ENCODE results near the gene NHERF2.

Gene NHERF2

GRCh38 chr16:1991948-1992703 is 34.6 kb upstream of the NHERF2 start:
- Histone ChIP-seq H3K36me3 (ENCODE audit: control insufficient read depth in 1 of 2, insufficient read depth in 2 of 2, low read length in 2 of 2) (peaks cover 0 to 8% of the 10 kb centered on the region in 2 donors), H3K27ac (ENCODE audit: low read length) (no peak overlapping the region), H3K4me1 (ENCODE audit: control insufficient read depth in 1 of 2, insufficient read depth in 2 of 2, low read length in 2 of 2) (peaks cover 0 to 20% of the 10 kb centered on the region in 2 donors), H3K4me3 (ENCODE audit: low read depth in 1 of 2, low read length in 2 of 2) (peak overlapping the region in 1 of 2 donors; percentile 40), H3K9me3 (ENCODE audit: control insufficient read depth in 1 of 2, low read length in 2 of 2) (no peaks in the 10 kb centered on the region), H3K27me3 (ENCODE audit: low read depth, low read length) (peaks cover 21% of the 10 kb centered on the region)

GRCh38 chr16:1992704-1993317 is 33.9 kb upstream of the NHERF2 start:
- peak overlapping the region in 1 of 2 donors; percentile 12 for H3K4me3 ChIP-seq (ENCODE audit: low read depth in 1 of 2, low read length in 2 of 2)
- no peaks in the 10 kb centered on the region for H3K9me3 ChIP-seq (ENCODE audit: control insufficient read depth in 1 of 2, low read length in 2 of 2)

DNA sequence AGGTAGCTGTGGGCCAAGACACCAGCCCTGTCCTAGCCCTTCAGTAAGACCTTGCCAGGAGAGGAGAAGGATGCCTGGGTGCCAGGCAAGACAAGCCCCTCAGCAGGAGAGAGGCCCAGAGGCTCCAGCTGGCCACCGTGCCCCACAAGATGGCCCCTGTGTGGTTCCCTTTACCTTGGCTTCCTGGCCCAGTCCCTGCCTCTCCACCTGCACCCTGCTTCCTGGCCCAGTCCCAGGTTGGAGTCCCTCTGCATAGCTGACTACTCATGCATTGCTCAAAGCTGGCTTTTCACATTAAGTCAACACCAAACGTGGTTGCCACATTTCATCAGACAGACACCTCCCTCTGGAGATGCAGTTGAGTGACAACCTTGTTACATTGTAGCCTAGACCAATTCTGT is 33.0 kb upstream of the NHERF2 start:
- Histone ChIP-seq H3K4me3 (ENCODE audit: low read depth in 1 of 2, low read length in 2 of 2) (no peak overlapping the region), H3K27ac (ENCODE audit: low read length) (no peak overlapping the region), H3K9me3 (ENCODE audit: control insufficient read depth in 1 of 2, low read length in 2 of 2) (no peaks in the 10 kb centered on the region), H3K36me3 (ENCODE audit: control insufficient read depth in 1 of 2, insufficient read depth in 2 of 2, low read length in 2 of 2) (peaks cover 0 to 18% of the 10 kb centered on the region in 2 donors), H3K27me3 (ENCODE audit: low read depth, low read length) (peaks cover 17% of the 10 kb centered on the region), H3K4me1 (ENCODE audit: control insufficient read depth in 1 of 2, insufficient read depth in 2 of 2, low read length in 2 of 2) (peaks cover 0 to 27% of the 10 kb centered on the region in 2 donors)

More at GRCh38 chr16:1992704-1993317, 33.9 kb upstream of the NHERF2 start:
- Histone ChIP-seq H3K36me3 (ENCODE audit: control insufficient read depth in 1 of 2, insufficient read depth in 2 of 2, low read length in 2 of 2) (peaks cover 0 to 9% of the 10 kb centered on the region in 2 donors), H3K27ac (ENCODE audit: low read length) (no peak overlapping the region), H3K27me3 (ENCODE audit: low read depth, low read length) (peaks cover 21% of the 10 kb centered on the region), H3K4me1 (ENCODE audit: control insufficient read depth in 1 of 2, insufficient read depth in 2 of 2, low read length in 2 of 2) (peaks cover 0 to 23% of the 10 kb centered on the region in 2 donors)

GRCh38 chr16:1997494-1998359 is 29.0 kb upstream of the NHERF2 start:
- Histone ChIP-seq H3K27me3 (ENCODE audit: low read depth, low read length) (no peaks in the 10 kb centered on the region), H3K27ac (ENCODE audit: low read length) (no peak overlapping the region), H3K36me3 (ENCODE audit: control insufficient read depth in 1 of 2, insufficient read depth in 2 of 2, low read length in 2 of 2) (peaks cover 23 to 55% of the 10 kb centered on the region in 2 donors), H3K9me3 (ENCODE audit: control insufficient read depth in 1 of 2, low read length in 2 of 2) (no peaks in the 10 kb centered on the region), H3K4me3 (ENCODE audit: low read depth in 1 of 2, low read length in 2 of 2) (no peak overlapping the region), H3K4me1 (ENCODE audit: control insufficient read depth in 1 of 2, insufficient read depth in 2 of 2, low read length in 2 of 2) (peaks cover 0 to 10% of the 10 kb centered on the region in 2 donors)

DNA sequence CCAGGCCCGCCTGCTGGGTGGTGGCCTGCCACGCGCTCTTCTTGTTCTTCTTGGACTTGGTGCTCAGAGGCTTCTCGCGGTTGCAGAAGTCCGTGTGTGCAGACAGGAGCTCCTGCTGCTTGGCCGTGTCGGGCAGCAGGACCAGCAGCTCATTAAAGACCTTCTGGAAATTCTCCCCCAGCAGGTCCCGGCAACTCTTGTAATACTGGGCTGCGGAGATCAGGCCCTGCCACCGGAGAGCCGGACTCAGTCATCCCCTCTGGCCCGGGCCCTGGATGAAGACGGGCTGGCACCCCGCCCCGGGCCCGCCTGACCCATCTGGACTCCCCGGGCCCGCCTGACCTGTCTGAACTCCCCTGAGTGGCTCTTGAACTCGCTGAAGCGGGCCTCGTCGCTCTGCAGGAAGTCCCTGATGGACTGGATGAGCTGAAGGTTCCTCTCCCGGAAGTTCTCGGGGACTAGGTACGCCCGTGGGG is 28.3 kb upstream of the NHERF2 start:
- H3K4me3 ChIP-seq (ENCODE audit: low read depth in 1 of 2, low read length in 2 of 2): no peak overlapping the region
- peaks cover 0 to 12% of the 10 kb centered on the region in 2 donors for H3K4me1 ChIP-seq (ENCODE audit: control insufficient read depth in 1 of 2, insufficient read depth in 2 of 2, low read length in 2 of 2)
- no peak overlapping the region for H3K27ac ChIP-seq (ENCODE audit: low read length)
- no peaks in the 10 kb centered on the region for H3K27me3 ChIP-seq (ENCODE audit: low read depth, low read length)
- H3K9me3 ChIP-seq (ENCODE audit: control insufficient read depth in 1 of 2, low read length in 2 of 2): no peaks in the 10 kb centered on the region
- H3K36me3 ChIP-seq (ENCODE audit: control insufficient read depth in 1 of 2, insufficient read depth in 2 of 2, low read length in 2 of 2): peaks cover 23 to 62% of the 10 kb centered on the region in 2 donors

- Histone ChIP-seq H3K27ac (ENCODE audit: low read length) (no peak overlapping the region), H3K36me3 (ENCODE audit: control insufficient read depth in 1 of 2, insufficient read depth in 2 of 2, low read length in 2 of 2) (peaks cover 23 to 63% of the 10 kb centered on the region in 2 donors), H3K9me3 (ENCODE audit: control insufficient read depth in 1 of 2, low read length in 2 of 2) (no peaks in the 10 kb centered on the region), H3K4me3 (ENCODE audit: low read depth in 1 of 2, low read length in 2 of 2) (no peak overlapping the region), H3K4me1 (ENCODE audit: control insufficient read depth in 1 of 2, insufficient read depth in 2 of 2, low read length in 2 of 2) (peaks cover 3 to 20% of the 10 kb centered on the region in 2 donors), H3K27me3 (ENCODE audit: low read depth, low read length) (no peaks in the 10 kb centered on the region)
Measured at GRCh38 chr16:1998852-1999801, 27.6 kb upstream of the NHERF2 start.

GRCh38 chr16:1999866-2000514 is 26.7 kb upstream of the NHERF2 start:
- H3K4me3 ChIP-seq (ENCODE audit: low read depth in 1 of 2, low read length in 2 of 2): no peak overlapping the region
- H3K27ac ChIP-seq (ENCODE audit: low read length): no peak overlapping the region
- no peaks in the 10 kb centered on the region for H3K27me3 ChIP-seq (ENCODE audit: low read depth, low read length)
- H3K9me3 ChIP-seq (ENCODE audit: control insufficient read depth in 1 of 2, low read length in 2 of 2): no peaks in the 10 kb centered on the region
- peaks cover 23 to 63% of the 10 kb centered on the region in 2 donors for H3K36me3 ChIP-seq (ENCODE audit: control insufficient read depth in 1 of 2, insufficient read depth in 2 of 2, low read length in 2 of 2)
- peaks cover 6 to 28% of the 10 kb centered on the region in 2 donors for H3K4me1 ChIP-seq (ENCODE audit: control insufficient read depth in 1 of 2, insufficient read depth in 2 of 2, low read length in 2 of 2)

DNA sequence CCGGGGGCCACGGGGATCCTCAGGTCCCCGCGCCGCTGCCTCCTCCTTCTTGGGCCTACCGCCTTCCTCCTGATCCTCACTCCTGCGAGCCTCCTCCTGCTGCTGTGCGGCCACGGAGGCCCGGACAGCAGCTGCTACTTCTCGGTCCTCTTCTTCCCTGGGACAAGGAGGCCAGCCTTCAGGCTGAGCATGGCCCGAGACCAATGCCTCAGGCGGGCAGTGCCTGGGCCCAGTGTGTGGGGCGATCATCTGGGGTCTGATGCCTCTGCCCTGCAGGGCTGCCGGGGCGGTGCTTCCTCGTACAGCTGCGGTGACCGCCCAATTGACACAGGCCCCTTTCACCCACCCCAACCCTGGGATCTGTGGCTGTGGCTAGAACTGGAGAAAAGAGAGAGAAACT is 25.7 kb upstream of the NHERF2 start:
- H3K27ac ChIP-seq (ENCODE audit: low read length): no peak overlapping the region
- H3K4me3 ChIP-seq (ENCODE audit: low read depth in 1 of 2, low read length in 2 of 2): no peak overlapping the region
- peaks cover 23 to 63% of the 10 kb centered on the region in 2 donors for H3K36me3 ChIP-seq (ENCODE audit: control insufficient read depth in 1 of 2, insufficient read depth in 2 of 2, low read length in 2 of 2)
- no peaks in the 10 kb centered on the region for H3K9me3 ChIP-seq (ENCODE audit: control insufficient read depth in 1 of 2, low read length in 2 of 2)
- peaks cover 6 to 39% of the 10 kb centered on the region in 2 donors for H3K4me1 ChIP-seq (ENCODE audit: control insufficient read depth in 1 of 2, insufficient read depth in 2 of 2, low read length in 2 of 2)
- H3K27me3 ChIP-seq (ENCODE audit: low read depth, low read length): no peaks in the 10 kb centered on the region

DNA sequence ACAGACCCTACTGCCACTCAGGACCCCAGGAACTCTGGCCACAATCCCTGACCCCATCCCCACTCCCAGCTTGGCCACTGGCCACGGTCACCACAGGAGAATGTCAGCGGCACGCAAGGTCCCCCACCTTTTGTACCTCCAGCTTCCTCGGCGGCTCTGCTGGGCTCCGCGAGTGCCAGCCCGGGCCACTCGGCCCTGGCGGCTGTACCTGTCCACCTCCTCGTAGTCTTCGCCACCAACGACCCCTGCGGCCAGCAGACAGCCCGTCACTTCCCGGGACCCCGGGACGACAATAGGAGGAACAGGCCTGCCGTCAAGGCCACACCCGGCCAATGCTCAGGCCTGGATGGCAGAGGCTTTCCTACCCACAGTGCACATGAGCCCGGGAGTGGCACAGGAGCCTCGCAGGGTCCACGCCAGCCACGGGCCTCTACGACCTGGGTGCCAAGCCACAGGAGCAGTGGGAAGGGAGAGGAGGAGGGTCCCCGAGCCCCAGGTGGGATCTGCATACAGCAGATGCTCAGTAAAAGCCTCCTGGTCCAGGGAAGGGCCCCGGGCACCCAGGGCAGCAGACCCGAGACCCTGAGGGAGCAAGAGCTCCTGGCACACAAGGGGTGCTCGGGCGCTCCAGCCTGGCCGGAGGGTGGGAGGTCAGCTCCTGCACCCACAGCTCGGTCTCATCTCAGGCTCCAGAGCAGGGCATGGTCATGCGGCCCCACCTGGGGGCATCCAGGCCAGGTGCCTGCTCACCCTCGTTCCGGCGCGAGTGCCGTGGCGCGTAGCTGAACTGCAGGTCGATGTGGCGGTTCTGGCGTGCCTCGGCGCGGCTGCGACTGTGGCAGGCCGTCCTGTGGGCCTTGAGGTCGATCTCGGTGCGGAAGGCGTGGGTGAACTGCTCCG is 25.0 kb upstream of the NHERF2 start:
- Histone ChIP-seq H3K4me1 (ENCODE audit: control insufficient read depth in 1 of 2, insufficient read depth in 2 of 2, low read length in 2 of 2) (peaks cover 6 to 45% of the 10 kb centered on the region in 2 donors), H3K4me3 (ENCODE audit: low read depth in 1 of 2, low read length in 2 of 2) (no peak overlapping the region), H3K27ac (ENCODE audit: low read length) (no peak overlapping the region), H3K27me3 (ENCODE audit: low read depth, low read length) (no peaks in the 10 kb centered on the region), H3K9me3 (ENCODE audit: control insufficient read depth in 1 of 2, low read length in 2 of 2) (no peaks in the 10 kb centered on the region), H3K36me3 (ENCODE audit: control insufficient read depth in 1 of 2, insufficient read depth in 2 of 2, low read length in 2 of 2) (peaks cover 23 to 61% of the 10 kb centered on the region in 2 donors)
